Mononuclear cell (primary cell): Measurements from ENCODE around the gene MINDY3. TPM values are rescaled to one million over a fixed set of nuclear protein-coding genes. Genes with fewer than 3 reads are reported as not detected.

Source experiments
- total RNA-seq: library from RNA; depleted of rRNA; stranded (reverse); fragments of >200 nt; gene quantifications from one replicate; pipeline ENCODE4 v1.2.3, GENCODE V29; 2012

Gene MINDY3
- total RNA-seq, 1 donor: 61.1 TPM

Other genes with a start within 250 kb of the MINDY3 start
- not detected for gene ITGA8, start 140.6 kb downstream of the MINDY3 start, total RNA-seq